Measurements from ENCODE around the gene ACAP3.

- TF ChIP-seq, protein P1, sequence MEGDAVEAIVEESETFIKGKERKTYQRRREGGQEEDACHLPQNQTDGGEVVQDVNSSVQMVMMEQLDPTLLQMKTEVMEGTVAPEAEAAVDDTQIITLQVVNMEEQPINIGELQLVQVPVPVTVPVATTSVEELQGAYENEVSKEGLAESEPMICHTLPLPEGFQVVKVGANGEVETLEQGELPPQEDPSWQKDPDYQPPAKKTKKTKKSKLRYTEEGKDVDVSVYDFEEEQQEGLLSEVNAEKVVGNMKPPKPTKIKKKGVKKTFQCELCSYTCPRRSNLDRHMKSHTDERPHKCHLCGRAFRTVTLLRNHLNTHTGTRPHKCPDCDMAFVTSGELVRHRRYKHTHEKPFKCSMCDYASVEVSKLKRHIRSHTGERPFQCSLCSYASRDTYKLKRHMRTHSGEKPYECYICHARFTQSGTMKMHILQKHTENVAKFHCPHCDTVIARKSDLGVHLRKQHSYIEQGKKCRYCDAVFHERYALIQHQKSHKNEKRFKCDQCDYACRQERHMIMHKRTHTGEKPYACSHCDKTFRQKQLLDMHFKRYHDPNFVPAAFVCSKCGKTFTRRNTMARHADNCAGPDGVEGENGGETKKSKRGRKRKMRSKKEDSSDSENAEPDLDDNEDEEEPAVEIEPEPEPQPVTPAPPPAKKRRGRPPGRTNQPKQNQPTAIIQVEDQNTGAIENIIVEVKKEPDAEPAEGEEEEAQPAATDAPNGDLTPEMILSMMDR (IDR thresholded peaks at IDR 0.05), result no peak
- no peak for TF ChIP-seq POLR2A (IDR thresholded peaks at IDR 0.05)
Measured at GRCh38 chr1:1253314-1253713, 54.4 kb downstream of the ACAP3 start.

Measured in lower leg skin (tissue), 3 donors.